H9 (cell line): ENCODE results near the gene FGF10. TPM values are rescaled to one million over a fixed set of nuclear protein-coding genes. Genes with fewer than 3 reads are reported as not detected.

Experiments used
- DNase-seq: peaks from one replicate; pipeline ENCODE4 v3.0.0-alpha.2; 2017
- H2AFZ ChIP-seq: one replicate; pipeline ENCODE4 v1.6.1; 2013; ENCODE audit warnings: mild to moderate bottlenecking, low read length, control low read depth, moderate library complexity
- H2AK5ac ChIP-seq: 2 replicates; pipeline ENCODE4 v1.6.1; 2013; ENCODE audit warnings: low read length, control low read depth, mixed read lengths; ENCODE audit not compliant: insufficient read length
- H2BK120ac ChIP-seq: one replicate; pipeline ENCODE4 v1.6.1; 2013; ENCODE audit warnings: low read depth, mild to moderate bottlenecking, low read length, control low read depth, inconsistent platforms; ENCODE audit not compliant: poor library complexity, severe bottlenecking
- H2BK12ac ChIP-seq: 2 replicates; pipeline ENCODE4 v1.6.1; 2013; ENCODE audit warnings: low read length, control low read depth, mixed read lengths, low read depth; ENCODE audit not compliant: insufficient read length
- H2BK15ac ChIP-seq: 2 replicates; pipeline ENCODE4 v1.6.1; 2013; ENCODE audit warnings: low read depth, low read length, control low read depth
- H2BK20ac ChIP-seq: one replicate; pipeline ENCODE4 v1.6.1; 2013; ENCODE audit warnings: low read depth, mild to moderate bottlenecking, low read length, control low read depth, inconsistent platforms; ENCODE audit not compliant: poor library complexity, severe bottlenecking
- H2BK5ac ChIP-seq: 2 replicates; pipeline ENCODE4 v1.6.1; 2013; ENCODE audit warnings: low read length, control low read depth, mixed read lengths; ENCODE audit not compliant: insufficient read length
- H3K14ac ChIP-seq: 2 replicates; pipeline ENCODE4 v1.6.1; 2013; ENCODE audit warnings: low read length, control low read depth; ENCODE audit not compliant: insufficient read depth
- H3K18ac ChIP-seq: 2 replicates; pipeline ENCODE4 v1.6.1; 2013; ENCODE audit warnings: low read depth, mild to moderate bottlenecking, mixed read lengths, low read length, control low read depth; ENCODE audit not compliant: insufficient read length
- H3K23ac ChIP-seq: 2 replicates; pipeline ENCODE4 v1.6.1; 2013; ENCODE audit warnings: low read length, control low read depth, mixed read lengths, low read depth; ENCODE audit not compliant: insufficient read length
- H3K23me2 ChIP-seq: 2 replicates; pipeline ENCODE4 v1.6.1; 2013; ENCODE audit warnings: low read depth, mild to moderate bottlenecking, mixed read lengths, low read length, control low read depth; ENCODE audit not compliant: insufficient read length, poor library complexity, severe bottlenecking
- H3K27ac ChIP-seq: 2 replicates; pipeline ENCODE4 v1.5.1; 2013; ENCODE audit warnings: low read length, control low read depth, mixed read lengths, low read depth; ENCODE audit not compliant: insufficient read length
- H3K27me3 ChIP-seq: 2 replicates; pipeline ENCODE4 v1.6.1; 2013; ENCODE audit warnings: low read length, control low read depth, inconsistent platforms; ENCODE audit not compliant: insufficient read depth
- H3K4ac ChIP-seq: 2 replicates; pipeline ENCODE4 v1.6.1; 2013; ENCODE audit warnings: low read depth, mild to moderate bottlenecking, control low read depth, inconsistent platforms, low read length, moderate library complexity
- H3K4me1 ChIP-seq: 2 replicates; pipeline ENCODE4 v1.6.1; 2013; ENCODE audit warnings: low read length, control low read depth, inconsistent platforms; ENCODE audit not compliant: insufficient read depth
- H3K4me2 ChIP-seq: 2 replicates; pipeline ENCODE4 v1.6.1; 2013; ENCODE audit warnings: low read length, control low read depth, mixed read lengths; ENCODE audit not compliant: insufficient read length, insufficient read depth
- H3K56ac ChIP-seq: 2 replicates; pipeline ENCODE4 v1.6.1; 2013; ENCODE audit warnings: low read depth, mild to moderate bottlenecking, mixed read lengths, low read length, control low read depth; ENCODE audit not compliant: insufficient read length
- H3K79me1 ChIP-seq: 2 replicates; pipeline ENCODE4 v1.6.1; 2013; ENCODE audit warnings: low read depth, mild to moderate bottlenecking, moderate library complexity, low read length, control low read depth, inconsistent platforms; ENCODE audit not compliant: insufficient read depth, poor library complexity, severe bottlenecking
- H3K79me2 ChIP-seq: 2 replicates; pipeline ENCODE4 v1.6.1; 2013; ENCODE audit warnings: low read length, control low read depth, inconsistent platforms; ENCODE audit not compliant: insufficient read depth
- H3K9ac ChIP-seq: 2 replicates; pipeline ENCODE4 v1.6.1; 2013; ENCODE audit warnings: low read length, control low read depth, mixed read lengths; ENCODE audit not compliant: insufficient read length; ENCODE audit errors: extremely low read depth
- H3K9me3 ChIP-seq: one replicate; pipeline ENCODE4 v1.6.1; 2013; ENCODE audit warnings: low read depth, low read length, inconsistent platforms; ENCODE audit not compliant: control insufficient read depth
- H3T11ph ChIP-seq: one replicate; pipeline ENCODE4 v1.6.1; 2013; ENCODE audit warnings: mild to moderate bottlenecking, low read length, control low read depth, inconsistent platforms
- H4K20me1 ChIP-seq: one replicate; pipeline ENCODE4 v1.6.1; 2013; ENCODE audit not compliant: control insufficient read depth, insufficient read length, insufficient read depth
- H4K5ac ChIP-seq: 2 replicates; pipeline ENCODE4 v1.6.1; 2013; ENCODE audit warnings: low read depth, mild to moderate bottlenecking, mixed read lengths, low read length, control low read depth; ENCODE audit not compliant: insufficient read length
- H4K8ac ChIP-seq: replicated peaks from 2 replicates; pipeline ENCODE4 v1.6.1; 2013; ENCODE audit warnings: low read length, control low read depth, mixed read lengths, low read depth; ENCODE audit not compliant: insufficient read length
- H4K91ac ChIP-seq: 2 replicates; pipeline ENCODE4 v1.6.1; 2013; ENCODE audit warnings: low read depth, mild to moderate bottlenecking, moderate library complexity, mixed read lengths, low read length, control low read depth; ENCODE audit not compliant: insufficient read length
- H3K27ac Mint-ChIP-seq, 3 experiments: 2 replicates in 2 of 3; 3 replicates in 1 of 3; pipeline ENCODE4 v1.8.0; 2020 to 2021; ENCODE audit warnings: mixed read lengths in 3 of 3, mild to moderate bottlenecking in 1 of 3, moderate library complexity in 1 of 3
- H3K27me3 Mint-ChIP-seq: 2 replicates; pipeline ENCODE4 v1.8.0; 2021; ENCODE audit warnings: low read depth, mild to moderate bottlenecking, moderate library complexity, mixed read lengths
- H3K36me3 Mint-ChIP-seq, 3 experiments: 2 replicates in 2 of 3; 3 replicates in 1 of 3; pipeline ENCODE4 v1.8.0; 2020 to 2021; ENCODE audit warnings: low read depth in 3 of 3, mixed read lengths in 3 of 3; ENCODE audit not compliant: insufficient read depth in 1 of 3
- H3K4me1 Mint-ChIP-seq, 2 experiments: 2 replicates each; pipeline ENCODE4 v1.8.0; 2020; ENCODE audit warnings: mixed read lengths in 2 of 2
- H3K4me3 Mint-ChIP-seq, 2 experiments: 2 replicates in 1 of 2; 3 replicates in 1 of 2; pipeline ENCODE4 v1.8.0; 2020 to 2021; ENCODE audit warnings: mild to moderate bottlenecking in 2 of 2, mixed read lengths in 2 of 2, moderate library complexity in 1 of 2
- H3K9me3 Mint-ChIP-seq, 2 experiments: 2 replicates in 1 of 2; 3 replicates in 1 of 2; pipeline ENCODE4 v1.8.0; 2020; ENCODE audit warnings: mild to moderate bottlenecking in 2 of 2, mixed read lengths in 2 of 2, moderate library complexity in 1 of 2
- WGBS: extraction: QIAGEN DNeasy Blood & Tissue Kit; methylation state at CpG from one replicate; pipeline ENCODE4 v1.1.7; 2013; ENCODE audit warnings: missing lambda C conversion rate, low lambda C conversion rate, mixed read lengths; ENCODE audit not compliant: insufficient read length; ENCODE audit errors: extremely low coverage; 5-methylcytosine and 5-hydroxymethylcytosine counted together
- total RNA-seq: library from RNA; stranded (reverse); gene quantifications from 2 replicates; pipeline ENCODE4 v1.2.1, GENCODE V29; 2021
- TF ChIP-seq, protein P1 (sequence below): fragments of 200-600 bp; sonication (generic); conservative IDR thresholded peaks from 3 replicates; pipeline ENCODE4 v1.8.0; 2021; ENCODE audit warnings: antibody characterized with exemption, mild to moderate bottlenecking

FGF10 gene
- total RNA-seq, 1 experiment from 2014 or later: not detected

- TF ChIP-seq, protein P1, sequence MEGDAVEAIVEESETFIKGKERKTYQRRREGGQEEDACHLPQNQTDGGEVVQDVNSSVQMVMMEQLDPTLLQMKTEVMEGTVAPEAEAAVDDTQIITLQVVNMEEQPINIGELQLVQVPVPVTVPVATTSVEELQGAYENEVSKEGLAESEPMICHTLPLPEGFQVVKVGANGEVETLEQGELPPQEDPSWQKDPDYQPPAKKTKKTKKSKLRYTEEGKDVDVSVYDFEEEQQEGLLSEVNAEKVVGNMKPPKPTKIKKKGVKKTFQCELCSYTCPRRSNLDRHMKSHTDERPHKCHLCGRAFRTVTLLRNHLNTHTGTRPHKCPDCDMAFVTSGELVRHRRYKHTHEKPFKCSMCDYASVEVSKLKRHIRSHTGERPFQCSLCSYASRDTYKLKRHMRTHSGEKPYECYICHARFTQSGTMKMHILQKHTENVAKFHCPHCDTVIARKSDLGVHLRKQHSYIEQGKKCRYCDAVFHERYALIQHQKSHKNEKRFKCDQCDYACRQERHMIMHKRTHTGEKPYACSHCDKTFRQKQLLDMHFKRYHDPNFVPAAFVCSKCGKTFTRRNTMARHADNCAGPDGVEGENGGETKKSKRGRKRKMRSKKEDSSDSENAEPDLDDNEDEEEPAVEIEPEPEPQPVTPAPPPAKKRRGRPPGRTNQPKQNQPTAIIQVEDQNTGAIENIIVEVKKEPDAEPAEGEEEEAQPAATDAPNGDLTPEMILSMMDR: peak; percentile 83
- Histone ChIP-seq H3K23ac (no peak overlapping the region), H3K9me3 (no peaks in the 10 kb centered on the region), H3K79me1 (no peaks in the 10 kb centered on the region), H2BK5ac (no peak overlapping the region), H2BK20ac (no peak overlapping the region), H4K8ac (no peak overlapping the region), H3T11ph (no peak overlapping the region), H4K5ac (no peak overlapping the region), H3K56ac (no peak overlapping the region), H2BK120ac (no peak overlapping the region), H3K23me2 (no peaks in the 10 kb centered on the region), H2BK15ac (no peak overlapping the region), H3K27ac (no peak overlapping the region), H2AFZ (no peak overlapping the region), H4K91ac (no peak overlapping the region), H3K4ac (no peak overlapping the region), H3K27me3 (no peaks in the 10 kb centered on the region), H3K4me1 (no peaks in the 10 kb centered on the region), H4K20me1 (no peaks in the 10 kb centered on the region), H3K9ac (no peak overlapping the region), H2AK5ac (no peak overlapping the region), H3K79me2 (no peaks in the 10 kb centered on the region), H2BK12ac (no peak overlapping the region), H3K4me2 (no peak overlapping the region), H3K18ac (no peak overlapping the region), H3K14ac (no peak overlapping the region)
- Mint-ChIP-seq H3K9me3 (no peaks in the 10 kb centered on the region), H3K4me3 (no peak overlapping the region), H3K27ac (peak overlapping the region in 1 of 3 experiments; percentile 91; a peak in 2 of 7 replicates), H3K36me3 (no peaks in the 10 kb centered on the region), H3K27me3 (no peaks in the 10 kb centered on the region), H3K4me1 (peaks cover 5 to 7% of the 10 kb centered on the region in 2 experiments)
- DNase-seq: no peak
- WGBS: no CpG with 5 or more reads among the region's 3 CpGs
Observed at GRCh38 chr5:44332285-44332971, 56.8 kb downstream of the FGF10 start.
